ENCODE results near the gene HIVEP3.

DNA sequence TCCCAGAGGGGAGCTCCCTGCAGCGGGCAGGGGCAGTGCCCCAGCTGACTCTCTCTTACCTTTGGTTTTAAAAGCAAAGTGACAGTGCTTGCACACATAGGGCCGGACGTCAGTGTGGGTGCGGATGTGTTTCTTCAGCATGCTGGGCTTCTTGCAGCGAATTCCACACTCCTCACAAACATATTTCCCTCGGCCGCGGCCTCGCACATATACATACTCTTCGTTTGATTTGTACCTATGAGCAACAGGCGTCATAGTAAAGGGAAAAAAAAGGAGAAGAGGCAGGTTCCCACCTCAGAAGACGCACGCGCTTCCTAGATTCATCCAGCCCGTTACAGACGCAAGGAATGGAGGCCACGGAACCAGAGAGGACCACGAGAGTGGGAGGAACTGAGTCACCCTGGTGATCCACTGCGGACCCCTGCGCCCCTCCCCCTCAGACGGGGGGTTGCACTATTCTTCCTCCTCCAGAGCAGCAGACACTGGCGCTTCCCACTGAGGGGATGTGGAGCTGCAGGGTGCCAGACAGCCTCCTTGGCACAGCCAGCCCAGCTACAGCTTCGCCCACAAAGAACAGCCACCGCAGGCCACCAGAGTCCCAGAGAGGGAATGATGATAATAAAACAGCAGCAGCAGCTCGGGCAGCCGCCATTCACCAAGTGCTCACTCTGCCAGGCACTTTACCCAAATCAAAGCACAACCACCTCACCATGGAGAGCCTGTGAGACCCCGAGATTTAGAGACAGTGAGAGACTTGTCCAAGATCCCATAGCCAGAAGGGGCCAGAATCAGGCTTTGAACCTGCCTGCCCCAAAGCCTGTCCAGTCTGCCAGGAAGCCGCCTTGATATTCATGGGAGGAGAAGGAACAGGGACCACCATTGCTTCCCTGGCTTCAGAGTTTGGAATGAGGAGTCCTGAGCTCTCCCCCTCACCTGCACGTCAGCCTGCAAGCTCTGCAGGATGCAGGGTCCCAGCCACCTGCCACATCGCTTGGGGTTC, 393.7 kb downstream of the HIVEP3 start:
- no peak for TF ChIP-seq POLR2A (IDR thresholded peaks at IDR 0.05)
- TF ChIP-seq, protein P1, sequence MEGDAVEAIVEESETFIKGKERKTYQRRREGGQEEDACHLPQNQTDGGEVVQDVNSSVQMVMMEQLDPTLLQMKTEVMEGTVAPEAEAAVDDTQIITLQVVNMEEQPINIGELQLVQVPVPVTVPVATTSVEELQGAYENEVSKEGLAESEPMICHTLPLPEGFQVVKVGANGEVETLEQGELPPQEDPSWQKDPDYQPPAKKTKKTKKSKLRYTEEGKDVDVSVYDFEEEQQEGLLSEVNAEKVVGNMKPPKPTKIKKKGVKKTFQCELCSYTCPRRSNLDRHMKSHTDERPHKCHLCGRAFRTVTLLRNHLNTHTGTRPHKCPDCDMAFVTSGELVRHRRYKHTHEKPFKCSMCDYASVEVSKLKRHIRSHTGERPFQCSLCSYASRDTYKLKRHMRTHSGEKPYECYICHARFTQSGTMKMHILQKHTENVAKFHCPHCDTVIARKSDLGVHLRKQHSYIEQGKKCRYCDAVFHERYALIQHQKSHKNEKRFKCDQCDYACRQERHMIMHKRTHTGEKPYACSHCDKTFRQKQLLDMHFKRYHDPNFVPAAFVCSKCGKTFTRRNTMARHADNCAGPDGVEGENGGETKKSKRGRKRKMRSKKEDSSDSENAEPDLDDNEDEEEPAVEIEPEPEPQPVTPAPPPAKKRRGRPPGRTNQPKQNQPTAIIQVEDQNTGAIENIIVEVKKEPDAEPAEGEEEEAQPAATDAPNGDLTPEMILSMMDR (IDR thresholded peaks at IDR 0.05), result no peak

All from lower leg skin (tissue), 3 donors.